ENCODE results near the gene ITK. TPM values are rescaled to one million over a fixed set of nuclear protein-coding genes. Genes with fewer than 3 reads are reported as not detected.

Gene ITK
- total RNA-seq, 3 donors from 2014 or later, result 227 to 260 (median 249) TPM

GRCh38 chr5:157283434-157283833 is 102.8 kb downstream of the ITK start:
- peak; percentile 42 to 55 for ATAC-seq
- H3K36me3 Mint-ChIP-seq (ENCODE audit: insufficient read depth), result peaks cover 22% of the 10 kb centered on the region
- H3K9me3 Mint-ChIP-seq, result peaks cover 3% of the 10 kb centered on the region
- DNase-seq, result no peak
- peaks cover 80% of the 10 kb centered on the region for H3K4me1 Mint-ChIP-seq (ENCODE audit: low read depth)
- no peaks in the 10 kb centered on the region for H3K27me3 Mint-ChIP-seq (ENCODE audit: low read depth)
- peak overlapping the region; percentile 22 for H3K4me3 Mint-ChIP-seq

DNA sequence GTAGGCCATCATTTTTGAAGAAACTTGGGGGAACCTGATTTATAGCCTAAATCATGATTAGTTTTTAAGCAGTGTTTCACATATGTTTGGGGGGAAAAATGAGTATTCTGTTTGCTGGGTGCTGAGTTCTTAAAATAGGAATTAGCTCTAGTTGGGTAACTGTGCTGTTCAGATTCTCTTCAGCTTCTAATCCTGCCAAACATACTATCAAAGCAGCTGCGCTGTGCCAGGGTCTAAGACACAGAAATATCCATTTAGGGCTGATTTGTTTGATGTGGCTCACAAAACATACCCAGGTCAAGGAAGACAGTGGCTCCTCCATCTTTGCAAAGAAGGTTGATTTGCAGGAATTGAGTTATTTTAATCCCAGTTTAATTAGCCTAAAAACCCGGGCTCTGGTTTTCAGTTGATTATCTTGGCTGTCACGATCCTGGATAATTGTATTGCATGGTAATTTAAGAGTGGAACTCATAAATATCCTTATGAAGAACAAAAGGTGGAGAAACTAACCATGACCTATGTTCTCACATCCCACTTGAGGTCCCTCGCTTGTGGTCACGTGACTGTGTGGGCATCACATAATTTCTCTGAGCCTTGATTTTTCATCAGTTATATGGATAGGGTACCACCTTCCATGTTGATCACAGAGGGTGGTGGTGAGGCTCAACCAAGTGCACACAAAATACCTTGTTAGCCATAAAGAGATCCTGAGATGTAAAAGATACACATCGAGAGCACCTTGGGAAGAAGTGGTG is 104.0 kb downstream of the ITK start:
- no peaks in the 10 kb centered on the region for H3K27me3 Mint-ChIP-seq (ENCODE audit: low read depth)
- DNase-seq, result no peak
- ATAC-seq, result no peak
- peaks cover 82% of the 10 kb centered on the region for H3K4me1 Mint-ChIP-seq (ENCODE audit: low read depth)
- H3K4me3 Mint-ChIP-seq, result no peak overlapping the region
- H3K9me3 Mint-ChIP-seq, result peaks cover 3% of the 10 kb centered on the region
- H3K36me3 Mint-ChIP-seq (ENCODE audit: insufficient read depth), result peaks cover 29% of the 10 kb centered on the region

DNA sequence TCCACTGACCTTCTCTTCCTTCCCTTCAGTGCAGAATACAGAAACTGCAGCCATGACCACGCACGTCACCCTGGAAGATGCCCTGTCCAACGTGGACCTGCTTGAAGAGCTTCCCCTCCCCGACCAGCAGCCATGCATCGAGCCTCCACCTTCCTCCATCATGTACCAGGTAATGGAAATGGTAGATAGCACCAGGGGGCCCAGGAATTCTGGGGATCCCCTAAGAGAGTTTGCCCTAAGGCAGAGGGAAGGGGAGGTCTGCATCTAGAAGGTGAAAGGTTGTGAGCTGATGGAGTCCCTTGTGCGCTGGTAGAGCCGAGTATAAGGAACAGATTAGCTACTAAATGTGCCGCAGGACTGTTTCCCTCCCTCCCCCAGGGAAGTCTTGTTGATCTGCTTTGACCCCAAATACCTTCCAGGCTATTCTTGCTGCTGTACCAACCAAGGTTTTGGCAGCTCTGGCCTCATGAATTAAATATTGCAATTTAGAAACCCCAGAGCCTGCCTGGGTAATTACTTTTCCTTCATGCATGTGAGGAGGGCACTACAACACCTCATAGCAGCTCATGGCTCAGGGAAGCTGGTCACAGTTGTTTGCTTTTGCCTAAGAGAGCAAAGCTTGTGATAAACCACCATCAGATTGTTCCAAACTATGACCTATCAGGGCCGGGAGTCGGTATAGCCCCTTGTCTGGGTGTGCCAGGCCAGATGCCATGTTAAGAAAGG is 104.8 kb downstream of the ITK start:
- no peak overlapping the region for H3K4me3 Mint-ChIP-seq
- H3K36me3 Mint-ChIP-seq (ENCODE audit: insufficient read depth), result peaks cover 36% of the 10 kb centered on the region
- ATAC-seq, result no peak

GRCh38 chr5:157286761-157287211 is 106.1 kb downstream of the ITK start:
- no peaks in the 10 kb centered on the region for H3K27me3 Mint-ChIP-seq (ENCODE audit: low read depth)
- DNase-seq, result no peak
- no peak for ATAC-seq
- no peak overlapping the region for H3K4me3 Mint-ChIP-seq
- H3K4me1 Mint-ChIP-seq (ENCODE audit: low read depth), result peaks cover 84% of the 10 kb centered on the region
- H3K9me3 Mint-ChIP-seq, result peaks cover 2% of the 10 kb centered on the region
- peaks cover 46% of the 10 kb centered on the region for H3K36me3 Mint-ChIP-seq (ENCODE audit: insufficient read depth)

More for the DNA sequence above, 104.8 kb downstream of the ITK start:
- peaks cover 84% of the 10 kb centered on the region for H3K4me1 Mint-ChIP-seq (ENCODE audit: low read depth)
- peaks cover 3% of the 10 kb centered on the region for H3K9me3 Mint-ChIP-seq
- no peaks in the 10 kb centered on the region for H3K27me3 Mint-ChIP-seq (ENCODE audit: low read depth)
- no peak for DNase-seq

GRCh38 chr5:157288405-157289163 is 107.9 kb downstream of the ITK start:
- peaks cover 51% of the 10 kb centered on the region for H3K36me3 Mint-ChIP-seq (ENCODE audit: insufficient read depth)
- no peaks in the 10 kb centered on the region for H3K9me3 Mint-ChIP-seq
- no peak for ATAC-seq
- no peak for DNase-seq
- H3K27me3 Mint-ChIP-seq (ENCODE audit: low read depth), result no peaks in the 10 kb centered on the region
- H3K4me1 Mint-ChIP-seq (ENCODE audit: low read depth), result peaks cover 79% of the 10 kb centered on the region
- H3K4me3 Mint-ChIP-seq, result no peak overlapping the region

DNA sequence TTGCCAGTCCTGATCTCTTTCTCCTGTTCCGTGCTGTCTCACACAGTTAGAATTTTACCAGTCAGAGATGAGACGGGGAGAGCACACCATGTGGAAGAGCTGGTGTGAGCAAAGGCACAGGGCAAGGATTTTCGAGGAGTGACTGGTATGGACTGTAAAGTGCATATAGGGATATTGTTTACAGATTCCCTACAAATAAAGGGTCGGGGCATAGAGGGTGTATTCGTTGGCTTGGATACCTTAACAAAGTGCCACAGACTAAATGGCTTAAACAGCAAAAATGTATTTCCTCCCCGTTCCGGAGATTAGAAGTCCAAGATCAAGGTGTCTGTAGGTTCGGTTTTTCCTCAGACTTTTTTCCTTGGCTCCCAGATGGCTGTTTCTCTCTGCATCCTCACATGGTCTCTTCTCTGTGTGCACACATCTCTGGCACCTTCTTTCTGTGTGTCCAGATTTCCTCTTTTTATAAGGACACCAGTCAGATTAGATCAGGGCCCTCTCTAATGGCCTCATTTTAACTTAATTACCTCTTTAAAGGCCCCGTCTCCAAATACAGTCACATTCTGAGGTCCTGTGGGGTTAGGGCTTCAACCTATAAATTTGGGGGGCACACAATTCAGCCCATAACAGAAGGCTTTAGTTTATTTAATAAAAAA is 108.7 kb downstream of the ITK start:
- no peak overlapping the region for H3K4me3 Mint-ChIP-seq
- no peak for ATAC-seq

DNA sequence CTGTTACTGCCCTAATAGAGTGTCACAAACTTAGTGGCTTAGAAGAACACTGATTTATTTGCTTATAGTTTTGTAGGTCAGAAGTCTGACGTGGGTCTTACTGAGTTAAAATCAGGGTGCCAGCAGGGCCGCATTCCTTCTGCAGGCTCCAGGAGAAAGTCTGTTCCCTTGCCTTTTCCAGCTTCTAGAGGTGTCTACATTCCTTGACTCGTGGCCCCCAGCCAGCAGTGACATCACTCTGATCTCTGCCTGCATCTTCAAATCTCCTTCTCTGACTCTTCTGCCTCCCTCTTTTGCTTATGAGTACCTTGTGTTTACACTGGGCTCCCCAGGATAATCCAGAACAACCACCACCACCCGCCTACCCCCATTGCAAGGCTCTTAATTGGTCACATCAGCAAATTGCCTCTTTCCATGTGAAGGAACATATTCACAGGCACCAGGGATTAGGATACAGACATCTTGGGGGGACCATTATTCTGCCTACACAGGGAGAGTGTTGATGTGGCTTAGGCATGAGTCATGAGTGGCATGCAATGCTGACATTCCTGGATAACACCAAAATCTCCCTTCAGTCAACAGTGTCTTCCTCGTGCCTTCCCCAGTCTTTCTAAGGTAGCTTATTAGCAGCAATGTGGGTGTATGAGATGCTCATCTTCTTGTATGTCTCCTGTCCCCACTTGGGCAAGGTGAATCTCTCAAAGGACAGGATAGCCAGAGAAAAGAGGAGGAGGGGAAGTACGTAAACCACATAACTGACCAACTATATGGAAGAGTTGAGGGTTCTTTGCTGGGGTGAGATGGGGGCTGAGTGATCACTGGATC is 109.7 kb downstream of the ITK start:
- Mint-ChIP-seq H3K4me3 (no peak overlapping the region), H3K36me3 (ENCODE audit: insufficient read depth) (peaks cover 62% of the 10 kb centered on the region), H3K27me3 (ENCODE audit: low read depth) (no peaks in the 10 kb centered on the region), H3K9me3 (no peaks in the 10 kb centered on the region), H3K4me1 (ENCODE audit: low read depth) (peaks cover 77% of the 10 kb centered on the region)
- ATAC-seq (peak; percentile 29 to 47), DNase-seq (no peak)

More for the DNA sequence above, 108.7 kb downstream of the ITK start:
- peaks cover 55% of the 10 kb centered on the region for H3K36me3 Mint-ChIP-seq (ENCODE audit: insufficient read depth)
- no peaks in the 10 kb centered on the region for H3K9me3 Mint-ChIP-seq
- peaks cover 76% of the 10 kb centered on the region for H3K4me1 Mint-ChIP-seq (ENCODE audit: low read depth)
- H3K27me3 Mint-ChIP-seq (ENCODE audit: low read depth), result no peaks in the 10 kb centered on the region
- DNase-seq, result no peak

- Mint-ChIP-seq H3K4me1 (ENCODE audit: low read depth) (peaks cover 77% of the 10 kb centered on the region), H3K27me3 (ENCODE audit: low read depth) (no peaks in the 10 kb centered on the region), H3K9me3 (no peaks in the 10 kb centered on the region), H3K36me3 (ENCODE audit: insufficient read depth) (peaks cover 64% of the 10 kb centered on the region), H3K4me3 (no peak overlapping the region)
- DNase-seq, result no peak
- ATAC-seq, result peak; percentile 62 to 63
Observed at GRCh38 chr5:157290981-157291711, 110.5 kb downstream of the ITK start.

DNA sequence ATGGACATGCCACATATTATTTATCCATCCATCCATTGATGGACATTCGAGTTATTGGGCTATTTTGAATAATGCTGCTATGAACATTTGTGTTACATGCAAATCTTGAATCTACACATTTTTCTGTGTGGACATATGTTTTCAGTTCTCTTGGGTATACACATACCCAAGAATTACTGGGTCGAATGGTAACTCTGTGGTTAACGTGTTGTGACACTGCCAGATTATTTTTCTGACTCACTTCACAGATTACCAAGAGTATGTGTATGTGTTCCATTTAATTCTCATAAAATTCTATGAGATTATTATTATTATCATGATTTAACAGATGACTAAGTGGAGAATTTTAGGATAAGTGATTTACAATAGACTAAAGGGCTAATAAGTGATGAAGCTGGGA is 112.0 kb downstream of the ITK start:
- DNase-seq, result no peak
- no peak overlapping the region for H3K4me3 Mint-ChIP-seq
- peaks cover 69% of the 10 kb centered on the region for H3K36me3 Mint-ChIP-seq (ENCODE audit: insufficient read depth)
- peaks cover 74% of the 10 kb centered on the region for H3K4me1 Mint-ChIP-seq (ENCODE audit: low read depth)
- H3K27me3 Mint-ChIP-seq (ENCODE audit: low read depth), result no peaks in the 10 kb centered on the region
- ATAC-seq, result peak; percentile 70 to 74
- H3K9me3 Mint-ChIP-seq, result no peaks in the 10 kb centered on the region

GRCh38 chr5:157294407-157295091 is 113.9 kb downstream of the ITK start:
- no peaks in the 10 kb centered on the region for H3K9me3 Mint-ChIP-seq
- DNase-seq, result no peak
- H3K4me3 Mint-ChIP-seq, result no peak overlapping the region
- no peak for ATAC-seq
- no peaks in the 10 kb centered on the region for H3K27me3 Mint-ChIP-seq (ENCODE audit: low read depth)
- H3K36me3 Mint-ChIP-seq (ENCODE audit: insufficient read depth), result peaks cover 67% of the 10 kb centered on the region
- peaks cover 59% of the 10 kb centered on the region for H3K4me1 Mint-ChIP-seq (ENCODE audit: low read depth)

DNA sequence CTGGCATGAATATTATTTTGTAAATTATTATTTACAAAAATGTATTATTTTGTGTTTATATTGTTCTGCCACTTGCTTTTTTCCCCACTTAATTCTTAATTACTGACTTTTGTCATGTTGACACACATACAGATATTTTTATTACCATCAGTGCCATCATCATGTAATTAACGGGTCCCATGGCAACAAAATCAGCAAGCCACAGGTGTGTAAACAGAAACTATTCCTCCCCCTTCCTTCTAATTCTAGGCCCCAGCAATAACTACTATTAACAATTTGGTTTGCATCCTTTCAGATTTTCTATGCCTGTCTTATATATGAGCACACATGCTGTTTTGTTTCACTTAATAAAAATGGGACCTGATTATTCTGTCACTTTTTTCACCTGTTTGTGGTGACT is 114.6 kb downstream of the ITK start:
- Mint-ChIP-seq H3K36me3 (ENCODE audit: insufficient read depth) (peaks cover 62% of the 10 kb centered on the region), H3K9me3 (no peaks in the 10 kb centered on the region), H3K4me1 (ENCODE audit: low read depth) (peaks cover 52% of the 10 kb centered on the region), H3K27me3 (ENCODE audit: low read depth) (no peaks in the 10 kb centered on the region), H3K4me3 (no peak overlapping the region)
- DNase-seq (no peak), ATAC-seq (no peak)

DNA sequence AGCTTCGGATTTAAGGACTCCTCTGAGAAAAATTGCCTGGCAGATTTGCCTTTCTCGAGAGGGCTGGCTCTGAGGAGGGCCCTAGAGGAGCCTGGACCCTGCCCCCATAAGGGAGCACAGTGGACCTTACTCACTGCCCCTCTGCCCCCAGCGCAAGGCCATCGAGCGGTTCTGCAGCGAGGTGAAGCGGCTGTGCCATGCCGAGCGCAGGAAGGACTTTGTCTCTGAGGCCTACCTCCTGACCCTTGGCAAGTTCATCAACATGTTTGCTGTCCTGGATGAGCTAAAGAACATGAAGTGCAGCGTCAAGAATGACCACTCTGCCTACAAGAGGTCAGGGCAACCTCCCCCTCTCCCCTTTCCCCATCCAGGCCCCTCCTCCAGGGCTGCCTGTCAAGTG is 119.9 kb downstream of the ITK start:
- H3K27me3 Mint-ChIP-seq (ENCODE audit: low read depth), result no peaks in the 10 kb centered on the region
- DNase-seq, result no peak
- peaks cover 36% of the 10 kb centered on the region for H3K4me1 Mint-ChIP-seq (ENCODE audit: low read depth)
- no peak overlapping the region for H3K4me3 Mint-ChIP-seq
- H3K9me3 Mint-ChIP-seq, result no peaks in the 10 kb centered on the region
- H3K36me3 Mint-ChIP-seq (ENCODE audit: insufficient read depth), result peaks cover 38% of the 10 kb centered on the region
- no peak for ATAC-seq
